DOHH2 (cell line): Measurements from ENCODE around the gene PLA2G3.

ENCODE experiments used
- EZH2phosphoT487 ChIP-seq: fragments of 200-600 bp; sonication (generic); IDR thresholded peaks from 2 replicates; pipeline ENCODE4 v1.6.1; 2017; ENCODE audit warnings: borderline replicate concordance, mild to moderate bottlenecking, antibody characterized with exemption, low read length, moderate library complexity, mixed read lengths
- TF ChIP-seq, protein P1 (sequence below): fragments of 200-600 bp; sonication (generic); IDR thresholded peaks from one replicate; pipeline ENCODE4 v1.5.1; 2014; ENCODE audit warnings: antibody characterized with exemption, mild to moderate bottlenecking, low read depth, low read length; ENCODE audit not compliant: poor library complexity, severe bottlenecking

DNA sequence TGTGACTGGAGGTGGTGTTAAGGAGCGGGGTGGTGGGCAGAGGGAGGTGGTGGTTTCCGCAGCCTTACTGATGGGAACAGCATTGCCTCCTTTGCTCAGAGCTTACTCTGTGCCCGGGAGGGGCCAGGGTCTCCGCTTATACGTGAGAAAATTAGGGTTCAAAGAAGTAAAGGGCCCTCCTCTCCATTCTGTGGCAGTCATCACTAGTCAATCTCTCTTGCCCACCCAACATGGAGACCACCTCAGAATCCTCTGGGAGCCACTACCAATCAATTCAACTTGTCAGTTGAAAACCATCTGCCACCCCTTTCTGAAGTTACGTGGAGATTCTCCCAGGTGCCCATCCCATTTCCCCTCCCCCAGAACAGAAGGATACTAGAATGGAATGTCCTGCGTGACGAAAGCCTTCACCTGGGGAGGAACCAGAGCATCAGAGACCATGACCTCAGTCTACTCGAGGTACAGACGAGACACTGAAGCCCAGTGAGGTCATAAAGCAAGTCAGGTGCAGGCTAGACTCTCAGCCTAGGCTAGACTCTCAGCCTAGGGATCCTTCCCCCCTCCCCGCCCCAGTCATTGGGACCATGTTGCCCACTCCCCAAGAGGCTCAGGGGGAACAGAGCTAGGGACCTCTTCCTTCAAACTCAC lies 34.9 kb downstream of the PLA2G3 start:
- TF ChIP-seq, protein P1, sequence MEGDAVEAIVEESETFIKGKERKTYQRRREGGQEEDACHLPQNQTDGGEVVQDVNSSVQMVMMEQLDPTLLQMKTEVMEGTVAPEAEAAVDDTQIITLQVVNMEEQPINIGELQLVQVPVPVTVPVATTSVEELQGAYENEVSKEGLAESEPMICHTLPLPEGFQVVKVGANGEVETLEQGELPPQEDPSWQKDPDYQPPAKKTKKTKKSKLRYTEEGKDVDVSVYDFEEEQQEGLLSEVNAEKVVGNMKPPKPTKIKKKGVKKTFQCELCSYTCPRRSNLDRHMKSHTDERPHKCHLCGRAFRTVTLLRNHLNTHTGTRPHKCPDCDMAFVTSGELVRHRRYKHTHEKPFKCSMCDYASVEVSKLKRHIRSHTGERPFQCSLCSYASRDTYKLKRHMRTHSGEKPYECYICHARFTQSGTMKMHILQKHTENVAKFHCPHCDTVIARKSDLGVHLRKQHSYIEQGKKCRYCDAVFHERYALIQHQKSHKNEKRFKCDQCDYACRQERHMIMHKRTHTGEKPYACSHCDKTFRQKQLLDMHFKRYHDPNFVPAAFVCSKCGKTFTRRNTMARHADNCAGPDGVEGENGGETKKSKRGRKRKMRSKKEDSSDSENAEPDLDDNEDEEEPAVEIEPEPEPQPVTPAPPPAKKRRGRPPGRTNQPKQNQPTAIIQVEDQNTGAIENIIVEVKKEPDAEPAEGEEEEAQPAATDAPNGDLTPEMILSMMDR, result no peak
- no peak for TF ChIP-seq EZH2phosphoT487
